Nephron progenitor cell (in vitro differentiated cells): Measurements from ENCODE around the gene SYNC.
"Not testable (repeated sequence)": the region's sequence is repeated elsewhere in the genome, so short reads cannot be mapped to it uniquely, and the experiment has no call there.

Experiments used
- DNase-seq: peaks from one replicate; pipeline ENCODE4 v3.0.0; 2021
- H3K27ac Mint-ChIP-seq: 2 replicates; pipeline ENCODE4 v1.8.0; 2021; ENCODE audit warnings: mild to moderate bottlenecking, moderate library complexity, mixed read lengths
- H3K27me3 Mint-ChIP-seq: 2 replicates; pipeline ENCODE4 v1.8.0; 2021; ENCODE audit warnings: mild to moderate bottlenecking, low read depth, mixed read lengths; ENCODE audit not compliant: poor library complexity
- H3K36me3 Mint-ChIP-seq: 2 replicates; pipeline ENCODE4 v1.8.0; 2021; ENCODE audit warnings: low read depth, mixed read lengths
- H3K4me1 Mint-ChIP-seq: 2 replicates; pipeline ENCODE4 v1.8.0; 2021; ENCODE audit warnings: mixed read lengths
- H3K4me3 Mint-ChIP-seq: 2 replicates; pipeline ENCODE4 v1.8.0; 2021; ENCODE audit warnings: mild to moderate bottlenecking, moderate library complexity, mixed read lengths
- H3K9me3 Mint-ChIP-seq: 2 replicates; pipeline ENCODE4 v1.8.0; 2021; ENCODE audit warnings: mild to moderate bottlenecking, moderate library complexity, mixed read lengths
- TF ChIP-seq, protein P1 (sequence below): fragments of 200-600 bp; sonication (generic); IDR thresholded peaks from 2 replicates; pipeline ENCODE4 v1.5.0; 2021; ENCODE audit warnings: antibody characterized with exemption

SYNC gene

DNA sequence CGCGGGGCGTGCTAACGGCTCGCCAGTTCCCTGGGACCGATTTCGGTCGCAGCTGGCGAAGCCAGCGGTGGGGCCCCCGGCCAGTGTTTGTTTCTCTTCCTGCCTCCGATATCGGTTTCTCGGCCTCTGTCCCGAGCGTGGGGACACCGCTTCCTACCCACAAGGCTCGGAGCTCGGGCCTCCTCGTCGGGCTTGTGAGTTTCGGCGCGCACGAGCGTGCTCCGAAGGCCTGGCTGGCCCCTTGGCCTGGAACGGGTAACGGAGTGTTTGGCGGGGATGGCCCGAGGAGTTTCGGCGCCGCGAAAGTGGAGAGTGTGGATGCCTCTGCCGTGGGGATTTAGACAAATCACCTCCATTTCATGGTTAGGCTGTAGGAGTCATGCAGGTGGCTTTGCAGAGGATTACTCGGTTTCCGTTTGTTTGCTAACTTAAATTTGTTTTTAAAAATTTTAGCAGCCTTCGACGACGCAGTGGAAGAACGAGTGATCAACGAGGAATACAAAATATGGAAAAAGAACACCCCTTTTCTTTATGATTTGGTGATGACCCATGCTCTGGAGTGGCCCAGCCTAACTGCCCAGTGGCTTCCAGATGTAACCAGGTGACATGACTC lies 51.0 kb downstream of the SYNC start:
- H3K36me3 Mint-ChIP-seq, result peaks cover 60% of the 10 kb centered on the region
- TF ChIP-seq, protein P1, sequence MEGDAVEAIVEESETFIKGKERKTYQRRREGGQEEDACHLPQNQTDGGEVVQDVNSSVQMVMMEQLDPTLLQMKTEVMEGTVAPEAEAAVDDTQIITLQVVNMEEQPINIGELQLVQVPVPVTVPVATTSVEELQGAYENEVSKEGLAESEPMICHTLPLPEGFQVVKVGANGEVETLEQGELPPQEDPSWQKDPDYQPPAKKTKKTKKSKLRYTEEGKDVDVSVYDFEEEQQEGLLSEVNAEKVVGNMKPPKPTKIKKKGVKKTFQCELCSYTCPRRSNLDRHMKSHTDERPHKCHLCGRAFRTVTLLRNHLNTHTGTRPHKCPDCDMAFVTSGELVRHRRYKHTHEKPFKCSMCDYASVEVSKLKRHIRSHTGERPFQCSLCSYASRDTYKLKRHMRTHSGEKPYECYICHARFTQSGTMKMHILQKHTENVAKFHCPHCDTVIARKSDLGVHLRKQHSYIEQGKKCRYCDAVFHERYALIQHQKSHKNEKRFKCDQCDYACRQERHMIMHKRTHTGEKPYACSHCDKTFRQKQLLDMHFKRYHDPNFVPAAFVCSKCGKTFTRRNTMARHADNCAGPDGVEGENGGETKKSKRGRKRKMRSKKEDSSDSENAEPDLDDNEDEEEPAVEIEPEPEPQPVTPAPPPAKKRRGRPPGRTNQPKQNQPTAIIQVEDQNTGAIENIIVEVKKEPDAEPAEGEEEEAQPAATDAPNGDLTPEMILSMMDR, result no peak
- H3K4me3 Mint-ChIP-seq, result peak overlapping the region; percentile 97
- no peaks in the 10 kb centered on the region for H3K27me3 Mint-ChIP-seq
- H3K27ac Mint-ChIP-seq, result peak overlapping the region; percentile 91
- H3K4me1 Mint-ChIP-seq, result peaks cover 59% of the 10 kb centered on the region
- H3K9me3 Mint-ChIP-seq, result no peaks in the 10 kb centered on the region
- no peak for DNase-seq

DNA sequence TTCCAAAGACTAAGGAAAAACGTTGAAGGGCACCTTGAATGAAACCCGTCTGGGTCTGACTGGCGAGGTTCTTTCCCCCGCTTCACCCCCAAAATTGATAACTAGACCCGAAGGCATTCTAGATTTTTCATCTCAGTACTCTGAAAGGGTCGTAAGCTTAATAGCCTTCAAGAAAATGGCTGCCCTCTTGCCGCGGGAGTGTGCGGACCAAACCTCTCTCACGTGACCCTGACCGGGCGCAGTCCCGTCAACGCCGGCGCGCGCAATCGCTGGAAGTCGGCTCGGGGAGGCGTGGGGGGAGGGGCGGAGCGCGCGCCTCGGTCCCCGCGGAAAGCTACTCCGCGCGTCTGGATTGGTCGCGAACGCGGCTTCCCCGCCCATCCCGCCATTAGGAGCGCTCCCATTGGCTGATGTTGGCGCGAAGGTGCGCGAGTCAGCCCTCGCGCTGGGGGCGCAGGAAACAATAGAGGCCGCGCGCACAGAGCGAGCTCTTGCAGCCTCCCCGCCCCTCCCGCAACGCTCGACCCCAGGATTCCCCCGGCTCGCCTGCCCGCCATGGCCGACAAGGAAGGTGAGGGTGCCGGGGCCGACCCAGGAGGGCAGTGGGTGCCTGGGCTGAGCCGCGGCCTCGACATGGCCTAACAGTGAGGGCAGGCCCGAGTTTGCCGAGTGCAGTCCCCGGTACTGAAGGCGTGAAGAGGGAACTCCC lies 51.7 kb downstream of the SYNC start, which contains the start of gene RBBP4:
Gene RBBP4, plus strand, starts transcription at position 457 of the 709 bp plus-strand sequence. Its CDS starts 99 bp downstream, at position 556.
- peak within 1 kb of the TSS; percentile 100 for H3K27ac Mint-ChIP-seq
- H3K27me3 Mint-ChIP-seq, result no peaks in the 10 kb centered on the region
- H3K36me3 Mint-ChIP-seq, result peaks cover 57% of the 10 kb centered on the region
- TF ChIP-seq, protein P1, result no peak
- H3K9me3 Mint-ChIP-seq, result no peaks in the 10 kb centered on the region
- H3K4me3 Mint-ChIP-seq, result peak within 1 kb of the TSS; percentile 97
- H3K4me1 Mint-ChIP-seq, result peaks cover 58% of the 10 kb centered on the region
- DNase-seq, result peak; percentile 98

DNA sequence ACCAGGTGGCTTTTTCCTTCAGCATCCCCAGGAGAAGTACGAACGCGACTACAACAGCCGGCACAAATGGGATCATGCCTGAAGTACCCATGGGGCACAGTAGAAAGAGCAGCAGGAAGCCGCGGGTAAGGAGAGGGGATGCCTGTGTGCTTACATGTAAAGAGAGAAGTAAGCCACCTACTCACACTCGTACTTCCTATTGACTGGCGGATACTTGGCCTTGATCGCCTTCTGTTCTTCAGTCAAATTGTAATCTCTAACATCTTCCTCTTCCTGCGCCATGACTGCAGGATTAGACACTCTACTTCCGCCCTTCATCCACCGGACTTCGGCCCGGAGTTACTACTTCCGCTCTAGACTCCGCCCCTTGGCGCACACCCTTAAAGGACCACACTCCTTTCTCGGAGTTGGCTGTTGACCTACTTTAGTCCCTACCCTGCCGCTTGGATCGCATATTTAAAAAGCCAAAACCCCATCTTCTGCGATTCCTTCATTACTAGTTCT lies 52.3 kb downstream of the SYNC start, which contains the start of gene ZBTB8OS:
Gene ZBTB8OS, minus strand, starts transcription at position 303 of the 504 bp plus-strand sequence. Its CDS starts 21 bp downstream, at position 282.
- Mint-ChIP-seq H3K27me3 (no peaks in the 10 kb centered on the region), H3K36me3 (peaks cover 54% of the 10 kb centered on the region), H3K4me1 (peaks cover 51% of the 10 kb centered on the region), H3K4me3 (peak within 1 kb of the TSS; percentile 97), H3K27ac (peak within 1 kb of the TSS; percentile 100), H3K9me3 (no peaks in the 10 kb centered on the region)
- TF ChIP-seq, protein P1, result no peak
- peak; percentile 81 for DNase-seq

DNA sequence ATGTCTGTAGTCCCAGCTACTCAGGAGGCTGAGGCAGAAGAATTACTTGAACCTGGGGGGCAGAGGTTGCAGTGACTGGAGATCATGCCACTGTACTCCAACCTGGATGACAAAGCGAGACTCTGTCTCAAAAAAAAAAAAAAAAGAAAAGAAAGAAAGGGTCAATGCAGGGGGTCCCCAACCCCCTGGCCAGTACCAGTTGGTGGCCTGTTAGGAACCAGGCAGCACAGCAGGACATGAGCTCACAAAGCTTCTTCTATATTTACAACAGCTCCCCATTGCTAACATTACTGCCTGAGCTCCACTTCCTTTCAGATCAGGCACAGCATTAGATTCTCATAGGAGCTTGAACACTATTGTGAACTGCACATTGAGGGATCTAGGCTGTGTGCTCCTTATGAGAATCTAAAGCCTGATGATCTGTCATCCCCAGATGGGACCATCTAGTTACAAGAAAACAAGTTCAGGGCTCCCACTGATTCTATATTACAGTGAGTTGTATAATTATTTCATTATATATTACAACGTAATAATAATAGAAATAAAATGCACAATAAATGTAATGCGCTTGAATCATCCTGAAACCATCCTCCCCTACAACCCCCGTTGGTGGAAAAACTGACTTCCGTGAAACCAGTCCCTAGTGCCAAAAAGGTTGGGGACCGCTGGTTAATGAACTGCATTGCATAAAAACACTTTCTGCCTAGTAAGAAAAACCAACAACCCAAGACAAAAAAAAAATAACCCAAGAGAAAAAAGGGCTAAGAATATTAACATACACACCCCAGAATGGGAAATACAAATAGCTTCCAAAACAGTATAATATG lies 55.0 kb downstream of the SYNC start:
- Mint-ChIP-seq H3K27me3 (no peaks in the 10 kb centered on the region), H3K36me3 (peaks cover 31% of the 10 kb centered on the region), H3K4me3 (peak overlapping the region; percentile 75), H3K27ac (no peak overlapping the region), H3K4me1 (peaks cover 28% of the 10 kb centered on the region), H3K9me3 (no peaks in the 10 kb centered on the region)
- TF ChIP-seq, protein P1, result no peak
- DNase-seq, result no peak

DNA sequence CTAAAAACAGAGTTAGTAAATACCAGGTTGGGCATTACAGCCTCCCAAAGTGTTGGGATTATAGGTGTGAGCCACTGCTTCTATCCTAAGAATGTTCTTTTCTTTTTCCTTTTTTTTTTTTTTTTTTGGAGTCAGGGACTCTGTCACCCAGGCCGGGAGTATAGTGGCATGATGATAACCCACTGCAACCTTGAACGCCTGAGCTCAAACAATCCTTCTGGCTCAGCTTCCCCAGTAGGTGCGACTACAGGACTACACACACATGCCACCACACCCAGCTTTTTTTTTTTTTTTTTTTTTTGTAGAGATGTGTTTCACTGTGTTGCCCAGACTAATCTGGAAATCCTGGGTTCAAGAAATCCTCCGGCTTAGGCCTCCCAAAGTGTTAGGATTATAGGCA lies 58.1 kb downstream of the SYNC start:
- no peaks in the 10 kb centered on the region for H3K27me3 Mint-ChIP-seq
- DNase-seq, result no peak
- peak overlapping the region; percentile 95 for H3K27ac Mint-ChIP-seq
- H3K36me3 Mint-ChIP-seq, result peaks cover 29% of the 10 kb centered on the region
- TF ChIP-seq, protein P1, result no peak
- H3K4me1 Mint-ChIP-seq, result peaks cover 8% of the 10 kb centered on the region
- H3K4me3 Mint-ChIP-seq, result no peak overlapping the region
- H3K9me3 Mint-ChIP-seq, result no peaks in the 10 kb centered on the region

DNA sequence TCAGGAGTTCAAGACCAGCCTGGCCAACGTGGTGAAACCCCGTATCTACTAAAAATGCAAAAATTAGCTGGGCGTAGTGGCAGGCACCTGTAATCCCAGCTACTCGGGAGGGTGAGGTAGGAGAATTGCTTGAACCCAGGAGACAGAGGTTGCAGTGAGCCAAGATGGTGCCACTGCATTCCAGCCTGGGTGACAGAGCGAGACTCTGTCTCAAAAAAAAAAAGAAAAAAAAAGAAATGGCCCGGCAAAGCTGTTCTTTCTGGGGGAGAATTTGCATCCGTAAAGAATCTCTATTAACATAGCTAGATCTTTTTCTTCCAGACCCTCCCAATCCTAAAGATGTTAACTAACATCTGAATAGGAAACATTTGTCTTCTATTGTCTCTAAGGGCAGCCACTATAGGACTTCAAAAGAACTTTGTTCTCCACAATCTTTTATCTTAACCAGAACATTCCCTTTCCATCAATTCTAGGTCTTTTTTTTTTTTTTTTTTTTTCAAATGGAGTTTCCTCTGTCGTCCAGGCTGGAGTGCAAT lies 60.2 kb downstream of the SYNC start:
- H3K27ac Mint-ChIP-seq, H3K27me3 Mint-ChIP-seq, H3K9me3 Mint-ChIP-seq, H3K4me3 Mint-ChIP-seq, H3K4me1 Mint-ChIP-seq, DNase-seq: not testable (repeated sequence)
- H3K36me3 Mint-ChIP-seq, result peaks cover 23% of the 10 kb centered on the region
